Activated CD4-positive, alpha-beta T cell treated with anti-CD3 and anti-CD28 coated beads, Interleukin-10, Interleukin-2, amounts not matched to agents 100 ng/mL and 50 ng/mL, durations not matched to agents 16 hours and 8 hours (primary cell): Measurements from ENCODE around the gene RPS24.

Experiments
- DNase-seq: peaks from one replicate; pipeline ENCODE4 v3.0.0-alpha.2; 2020

The RPS24 gene

DNA sequence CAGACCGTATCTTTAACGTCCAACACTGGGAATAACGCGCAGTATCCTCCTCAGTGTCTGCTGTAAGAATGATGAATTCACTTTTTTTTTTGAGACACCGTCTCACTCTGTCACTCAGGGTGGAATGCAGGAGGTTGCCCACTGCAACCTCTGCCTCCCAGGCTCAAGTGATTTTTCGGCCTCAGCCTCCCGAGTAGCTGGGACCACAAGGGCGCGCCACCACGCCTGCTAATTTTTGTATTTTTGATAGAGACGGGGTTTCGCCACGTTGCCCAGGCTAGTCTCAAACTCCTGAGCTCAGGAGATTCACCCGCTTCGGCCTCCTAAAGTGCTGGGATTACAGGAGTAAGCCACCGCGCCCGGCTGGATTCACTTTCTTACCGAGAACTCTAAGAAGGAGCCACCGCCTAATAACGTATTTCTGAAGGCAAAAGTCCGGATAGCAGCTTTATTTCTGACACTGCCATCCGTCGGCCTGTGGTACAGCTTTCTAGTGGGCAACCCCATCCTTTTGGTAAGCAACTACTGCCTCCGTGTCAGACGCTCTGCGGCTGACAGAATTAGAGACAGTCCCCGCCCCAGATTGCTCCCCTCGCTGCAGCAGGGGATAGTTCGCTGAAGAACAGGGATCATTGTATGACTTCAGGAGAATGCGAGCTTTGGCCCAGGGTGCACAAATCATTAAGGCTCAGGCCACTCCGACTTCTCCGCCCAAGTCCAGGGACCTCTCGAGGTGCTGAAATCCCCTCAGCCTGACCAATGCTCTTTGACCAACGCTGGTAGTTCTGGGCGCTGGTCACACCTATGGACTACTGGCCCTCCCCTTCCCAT, 5.0 kb upstream of the RPS24 start:
- DNase-seq = no peak

- DNase-seq = peak; percentile 95
Measured at GRCh38 chr10:78029269-78030226, 4.1 kb upstream of the RPS24 start, which contains the start of gene POLR3A. POLR3A (minus strand) TSS chr10:78029515; CDS start chr10:78029407, 108 bp downstream.

GRCh38 chr10:78033387-78033636, 351 bp upstream of the RPS24 start:
- no peak for DNase-seq

DNA sequence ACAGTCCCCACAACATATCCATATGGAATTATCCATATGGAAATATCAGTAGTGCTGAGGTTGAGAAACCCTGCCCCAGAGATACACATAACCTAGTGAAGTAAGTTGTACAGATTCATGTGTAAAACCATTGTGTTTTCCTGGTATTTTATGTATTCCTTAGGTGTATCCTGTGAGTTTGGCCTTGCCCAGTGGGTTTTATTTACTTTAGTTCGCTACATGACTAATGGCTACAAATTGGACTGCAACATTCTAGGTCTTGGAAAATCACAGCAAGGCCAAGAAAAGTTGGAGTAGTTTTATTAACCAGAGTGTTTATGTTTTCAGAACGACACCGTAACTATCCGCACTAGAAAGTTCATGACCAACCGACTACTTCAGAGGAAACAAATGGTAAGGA, 1.4 kb downstream of the RPS24 start:
- no peak for DNase-seq

- DNase-seq = no peak
Measured at GRCh38 chr10:78035437-78035836, 1.8 kb downstream of the RPS24 start.

GRCh38 chr10:78035933-78036583, 2.4 kb downstream of the RPS24 start:
- no peak for DNase-seq

- DNase-seq = no peak
Measured at GRCh38 chr10:78038105-78038504, 4.4 kb downstream of the RPS24 start.

- DNase-seq = no peak
Measured at GRCh38 chr10:78038791-78039547, 5.3 kb downstream of the RPS24 start.

DNA sequence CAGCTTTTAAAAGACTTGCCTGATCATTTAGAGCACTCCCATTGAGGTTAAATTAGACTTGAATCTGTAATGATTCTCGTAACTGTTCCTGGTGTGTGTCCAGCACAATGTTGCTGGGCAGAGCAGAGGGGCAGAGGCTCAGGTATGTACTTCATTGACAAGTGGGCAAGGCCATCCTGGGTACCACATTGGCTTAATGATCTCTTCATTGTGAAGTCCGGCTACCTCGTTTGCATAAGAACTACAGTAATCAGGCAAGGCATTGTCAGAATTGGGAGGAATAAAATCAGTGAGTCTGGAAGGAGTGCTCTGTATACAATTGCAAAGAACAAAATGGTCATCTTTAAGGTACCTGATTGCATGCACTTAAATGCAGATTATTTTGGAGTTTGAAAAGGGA, 6.1 kb downstream of the RPS24 start:
- DNase-seq = no peak

DNA sequence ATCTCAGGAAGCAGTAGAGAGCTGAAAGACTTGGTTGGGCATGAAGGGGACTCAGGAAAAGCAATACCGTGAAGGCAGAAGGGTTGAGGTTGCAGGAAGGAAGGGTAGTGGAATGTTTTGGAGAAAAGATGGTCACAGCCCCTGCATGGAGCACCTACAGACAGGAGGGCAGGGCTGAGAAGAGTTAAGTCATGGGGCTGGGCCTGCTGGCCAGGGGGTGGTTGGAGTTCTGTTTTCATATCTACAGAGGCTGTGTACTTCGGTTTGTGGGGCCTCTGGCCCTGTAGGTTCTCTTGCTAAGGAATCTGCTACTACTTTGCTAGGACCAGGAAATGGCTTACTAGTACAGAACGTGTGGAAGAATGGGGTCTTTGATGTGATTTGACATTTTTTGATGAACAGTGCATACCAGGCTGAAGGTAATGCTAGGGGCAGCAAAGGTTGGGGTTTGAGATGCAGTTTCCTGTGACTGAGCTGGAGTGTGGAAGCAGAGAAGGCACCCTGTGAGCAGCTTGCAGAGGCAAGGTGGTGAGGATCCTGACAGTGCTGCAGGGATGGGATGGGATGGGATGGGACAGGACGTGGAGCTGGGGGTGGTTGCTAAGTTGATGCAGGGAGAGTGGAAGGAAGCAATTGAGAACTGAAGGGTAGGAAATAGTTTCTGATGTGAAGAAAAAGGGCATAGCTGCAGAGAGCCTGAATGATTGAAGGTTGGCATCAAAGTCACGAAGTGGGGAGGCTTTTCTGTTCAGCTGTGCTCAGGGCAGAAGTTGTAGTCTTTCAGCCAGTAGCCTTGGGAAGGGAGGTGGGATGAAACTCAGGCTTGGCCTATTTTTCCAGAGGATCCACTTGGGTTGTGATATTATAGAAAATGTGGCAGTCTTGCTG, 7.8 kb downstream of the RPS24 start:
- no peak for DNase-seq

- no peak for DNase-seq
Measured at GRCh38 chr10:78042058-78042751, 8.5 kb downstream of the RPS24 start.

DNA sequence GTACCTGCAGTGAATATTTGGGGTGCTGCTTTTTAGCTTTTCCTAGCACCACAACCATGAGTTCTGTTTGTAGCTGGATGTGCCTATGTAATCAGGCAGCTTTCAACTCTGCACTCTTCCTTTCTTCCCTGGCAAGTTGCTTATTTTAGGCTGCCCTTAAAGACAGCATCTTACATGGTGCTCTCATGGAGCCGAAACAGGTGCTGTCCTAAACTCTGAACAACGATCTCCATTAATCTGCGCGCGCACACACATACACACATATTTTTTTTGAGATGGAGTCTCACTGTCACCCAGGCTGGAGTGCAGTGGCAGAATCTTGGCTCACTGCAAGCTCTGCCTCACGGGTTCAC, 9.1 kb downstream of the RPS24 start:
- DNase-seq = no peak

DNA sequence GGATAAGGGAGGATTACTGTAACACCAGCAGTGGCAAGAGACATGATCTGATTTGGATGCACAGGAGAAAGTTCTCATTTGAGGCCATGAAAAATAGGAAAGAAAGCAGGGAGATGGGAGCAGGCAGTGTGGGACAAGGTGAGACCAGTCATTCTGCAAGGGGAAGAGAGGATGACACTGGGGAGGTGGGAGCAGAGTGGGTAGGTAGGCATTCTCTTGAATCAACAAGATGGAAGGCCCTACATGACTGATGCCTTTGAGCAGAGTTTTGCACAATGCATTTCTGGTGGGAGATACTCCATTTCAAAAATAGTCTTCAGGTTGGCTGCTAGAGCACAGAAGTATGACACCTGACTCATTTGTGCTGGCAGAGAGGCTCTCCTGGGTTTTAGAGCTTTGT, 10.5 kb downstream of the RPS24 start:
- no peak for DNase-seq

DNA sequence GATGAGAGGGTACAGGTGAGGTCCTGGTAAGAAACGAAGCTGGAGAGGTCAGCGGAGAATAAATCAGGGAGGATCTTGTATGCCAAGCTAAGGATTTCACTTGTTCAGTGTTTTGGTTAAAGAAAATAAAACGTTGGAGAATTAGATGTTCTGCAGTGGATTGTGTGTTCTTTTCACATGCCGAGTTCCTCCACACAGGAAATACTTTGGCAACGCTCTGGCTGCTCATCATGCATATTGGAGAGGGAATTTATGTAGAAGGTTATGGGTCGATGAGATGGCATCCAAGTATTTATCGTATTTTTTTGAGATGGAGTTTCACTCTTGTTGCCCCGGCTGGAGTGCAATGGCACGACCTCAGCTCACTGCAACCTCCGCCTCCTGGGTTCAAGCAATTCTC, 11.0 kb downstream of the RPS24 start:
- no peak for DNase-seq

GRCh38 chr10:78045237-78045636, 11.6 kb downstream of the RPS24 start:
- DNase-seq = peak; percentile 68

DNA sequence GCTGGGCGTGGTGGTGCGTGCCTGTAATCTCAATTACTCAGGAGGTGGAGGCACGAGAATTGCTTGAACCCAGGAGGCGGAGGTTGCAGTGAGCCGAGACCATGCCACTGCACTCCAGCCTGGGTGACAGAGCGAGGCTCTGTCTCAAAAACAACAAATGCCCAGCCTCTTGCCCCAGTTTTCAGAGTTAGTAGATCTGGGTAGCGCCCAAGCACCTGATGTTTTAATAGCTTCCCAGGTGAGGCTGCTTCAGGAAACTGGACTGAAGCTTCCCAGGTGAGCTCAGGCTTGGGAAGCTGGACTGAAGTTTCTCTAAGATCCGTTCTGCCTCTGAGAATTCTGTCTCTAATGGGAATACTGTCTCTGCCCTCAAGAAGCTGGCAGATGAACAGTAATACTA, 12.2 kb downstream of the RPS24 start:
- no peak for DNase-seq

DNA sequence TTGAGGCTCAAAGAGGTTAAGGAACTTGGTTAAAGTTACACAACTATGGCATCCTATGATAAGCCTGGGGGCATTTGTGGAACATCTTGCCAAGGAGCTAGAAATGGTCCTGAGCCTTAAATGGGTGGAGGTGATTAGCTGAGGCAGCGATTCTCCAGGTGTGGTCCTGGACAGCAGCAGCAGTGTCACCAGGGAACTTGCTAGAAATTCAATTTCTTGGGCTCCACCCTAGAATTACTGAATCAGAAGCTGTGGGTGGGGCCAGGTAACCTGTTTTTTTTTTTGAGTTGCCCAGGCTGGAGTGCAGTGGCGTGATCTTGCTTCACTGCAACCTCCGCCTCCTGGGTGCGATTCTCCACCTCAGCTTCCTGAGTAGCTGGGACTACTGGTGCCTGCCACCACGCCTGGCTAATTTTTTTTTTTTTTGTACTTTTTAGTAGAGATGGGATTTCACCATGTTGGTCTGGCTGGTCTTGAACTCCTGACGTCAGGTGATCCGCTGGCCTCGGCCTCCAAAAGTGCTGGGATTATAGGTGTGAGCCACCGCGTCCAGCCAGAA, 13.1 kb downstream of the RPS24 start:
- no peak for DNase-seq

GRCh38 chr10:78047314-78047891, 13.7 kb downstream of the RPS24 start:
- peak; percentile 80 for DNase-seq

DNA sequence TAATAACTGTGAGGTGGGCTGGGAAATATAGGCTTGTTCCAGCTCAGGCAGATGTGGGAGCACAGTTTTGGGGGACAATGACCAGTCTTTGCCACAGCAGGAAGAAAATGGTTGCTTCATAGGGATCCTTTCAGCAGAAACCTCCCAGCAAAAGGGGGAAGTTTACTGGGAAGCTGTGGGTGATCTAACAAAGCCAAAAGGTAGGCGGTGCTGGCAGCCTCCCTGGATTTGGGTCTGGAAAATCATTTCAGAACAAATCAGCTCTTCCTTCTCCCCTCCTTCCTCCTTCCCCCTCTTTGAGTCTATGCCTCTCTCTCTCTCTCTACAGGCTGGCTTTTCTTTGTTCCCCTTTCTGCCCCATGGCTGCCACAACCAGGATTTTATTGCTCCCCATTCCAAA, 16.2 kb downstream of the RPS24 start:
- DNase-seq = no peak

- DNase-seq = no peak
Measured at GRCh38 chr10:78053211-78053868, 19.7 kb downstream of the RPS24 start.
